HepG2 (cell line): ENCODE results near the gene MTCL1. TPM values are rescaled to one million over a fixed set of nuclear protein-coding genes. Genes with fewer than 3 reads are reported as not detected.

Experiments
- ATAC-seq: fragments of 200-7000 bp; cut with Tn5 transposase; 3 replicates; pipeline ENCODE4 v1.9.1; 2020; ENCODE audit warnings: mild to moderate bottlenecking, moderate library complexity
- BruUV-seq: library from RNA; stranded (reverse); fragments of 400-500 nt; replicated peaks from 2 replicates; lab custom pipeline; 2021; lab: Mats Ljungman, UMichigan
- CTCF ChIA-PET: fragments of 300-600 bp; formaldehyde crosslinking; extraction: SDS; loops from one replicate; lab custom pipeline; 2021; ENCODE audit warnings: low total read pairs, inconsistent platforms, low intra/inter-chr PET ratio; lab: Yijun Ruan, JAX
- POLR2A ChIA-PET: fragments of 350-600 bp; sonication (Branson Sonifier 250); formaldehyde crosslinking; loops from one replicate; lab custom pipeline; 2020; ENCODE audit warnings: antibody characterized with exemption, inconsistent platforms; lab: Yijun Ruan, JAX
- DNase-seq: peaks from one replicate; pipeline ENCODE4 v3.0.0-alpha.2; 2015; ENCODE audit warnings: low spot score
- FAIRE-seq: peaks from 3 replicates; lab custom pipeline; 2011; peaks lifted over from hg19 to GRCh38; lab: Jason Lieb, UNC
- H2AFZ ChIP-seq: one replicate; pipeline ENCODE4 v1.6.1; 2011; ENCODE audit warnings: low read length, inconsistent platforms
- H3K27ac ChIP-seq: fragments of 300-600 bp; 3 replicates; pipeline ENCODE4 v1.8.0; 2011; ENCODE audit warnings: mixed run types, mild to moderate bottlenecking, mixed read lengths, low read length, inconsistent platforms; ENCODE audit not compliant: insufficient read depth; ENCODE audit errors: extremely low read length
- H3K27me3 ChIP-seq, 2 experiments: fragments of 200-600 bp in 1 of 2; 2 replicates in 1 of 2; 3 replicates in 1 of 2; pipeline versions ENCODE4 v1.6.0 to v1.8.0; 2011; ENCODE audit warnings: low read length in 2 of 2, mild to moderate bottlenecking in 2 of 2, moderate library complexity in 2 of 2, inconsistent platforms in 1 of 2; ENCODE audit not compliant: insufficient read depth in 2 of 2, control insufficient read depth in 1 of 2
- H3K36me3 ChIP-seq, 2 experiments: fragments of 200-600 bp in 1 of 2; replicated peaks in 1 of 2; 2 replicates in 1 of 2; 3 replicates in 1 of 2; pipeline versions ENCODE4 v1.5.1 to v1.8.0; 2011; ENCODE audit warnings: low read length in 2 of 2, inconsistent platforms in 1 of 2; ENCODE audit not compliant: insufficient read depth in 2 of 2, control insufficient read depth in 1 of 2
- H3K4me1 ChIP-seq: 2 replicates; pipeline ENCODE4 v1.5.1; 2012; ENCODE audit warnings: low read length, inconsistent platforms; ENCODE audit not compliant: insufficient read depth
- H3K4me2 ChIP-seq: 2 replicates; pipeline ENCODE4 v1.6.0; 2011; ENCODE audit warnings: low read depth, low read length, inconsistent platforms
- H3K4me3 ChIP-seq, 3 experiments: fragments of 200-600 bp in 1 of 3; sonication (generic), shearing (Covaris generic) in 1 of 3; replicated peaks in 1 of 3; 2 replicates each; pipeline ENCODE4 v1.5.1; 2011 to 2016; ENCODE audit warnings: low read length in 3 of 3, inconsistent platforms in 2 of 3, low read depth in 2 of 3, mild to moderate bottlenecking in 2 of 3, control low read depth in 1 of 3, mixed read lengths in 1 of 3; ENCODE audit not compliant: insufficient read depth in 1 of 3
- H3K79me2 ChIP-seq: one replicate; pipeline ENCODE4 v1.6.1; 2011; ENCODE audit warnings: low read length, inconsistent platforms; ENCODE audit not compliant: insufficient read depth
- H3K9ac ChIP-seq: 2 replicates; pipeline ENCODE4 v1.6.0; 2011; ENCODE audit warnings: mild to moderate bottlenecking, low read depth, low read length, inconsistent platforms; ENCODE audit not compliant: insufficient read depth
- H3K9me3 ChIP-seq: 2 replicates; pipeline ENCODE4 v1.5.1; 2012; ENCODE audit warnings: mild to moderate bottlenecking, low read length
- H4K20me1 ChIP-seq: 2 replicates; pipeline ENCODE4 v1.6.0; 2011; ENCODE audit warnings: inconsistent platforms, mild to moderate bottlenecking, low read length, moderate library complexity; ENCODE audit not compliant: insufficient read depth
- ARNTL ChIP-seq: sonication (generic); formaldehyde crosslinking; IDR thresholded peaks from 2 replicates; pipeline ENCODE4 v1.4.0; 2020; ENCODE audit warnings: mild to moderate bottlenecking, missing genetic modification reagents
- GPBP1L1 ChIP-seq: sonication (generic); formaldehyde crosslinking; IDR thresholded peaks from 2 replicates; pipeline ENCODE4 v1.5.0; 2020; ENCODE audit warnings: mild to moderate bottlenecking, missing genetic modification reagents
- IRF2 ChIP-seq: IDR thresholded peaks from 2 replicates; pipeline ENCODE4 v1.6.1; 2018; ENCODE audit warnings: missing genetic modification reagents, missing compliant biosample characterization
- TBX3 ChIP-seq: fragments of 450-650 bp; IDR thresholded peaks from 2 replicates; pipeline ENCODE4 v1.6.1; 2017; ENCODE audit warnings: antibody characterized with exemption, mild to moderate bottlenecking, inconsistent platforms, borderline replicate concordance
- ZNF333 ChIP-seq: sonication (generic); formaldehyde crosslinking; IDR thresholded peaks from 2 replicates; pipeline ENCODE4 v1.4.0; 2020; ENCODE audit warnings: mild to moderate bottlenecking, missing genetic modification reagents, borderline replicate concordance
- ZNF646 ChIP-seq: sonication (generic); formaldehyde crosslinking; IDR thresholded peaks from 2 replicates; pipeline ENCODE4 v1.9.0; 2021; ENCODE audit warnings: mild to moderate bottlenecking, missing genetic modification reagents
- ZNF660 ChIP-seq: sonication (generic); formaldehyde crosslinking; IDR thresholded peaks from 2 replicates; pipeline ENCODE4 v1.5.1; 2020; ENCODE audit warnings: mild to moderate bottlenecking, low read depth, missing genetic modification reagents, borderline replicate concordance
- ZSCAN5A ChIP-seq: sonication (generic); formaldehyde crosslinking; IDR thresholded peaks from 2 replicates; pipeline ENCODE4 v1.8.0; 2022; ENCODE audit warnings: mild to moderate bottlenecking, missing genetic modification reagents, borderline replicate concordance
- WGBS: methylation state at CpG from one replicate; pipeline ENCODE4 v1.1.6; 2017; ENCODE audit warnings: low lambda C conversion rate; 5-methylcytosine and 5-hydroxymethylcytosine counted together
- in situ Hi-C: cut with HindIII; loops from 2 replicates; pipeline ENCODE4 v1.10.0; 2017; ENCODE audit warnings: low pct_unique_long_range_greater_than_20kb; ENCODE audit not compliant: extremely low pct_ligation_motif_present
- intact Hi-C: fragments of 100-400 bp; cut with micrococcal nuclease; formaldehyde crosslinking; loops from one replicate; pipeline ENCODE4 v1.10.0; 2022; ENCODE audit not compliant: unreplicated experiment
- polyA plus RNA-seq, 8 experiments: library from polyadenylated mRNA; depleted of rRNA in 3 of 8; stranded (reverse) in 7 of 8; unstranded in 1 of 8; fragments of >200 nt; fragmentation: Illumina TruSeq in 4 of 8; extraction: Trizol in 4 of 8; gene quantifications; 2 replicates each; pipeline versions ENCODE4 v1.2.1 to v1.2.3, GENCODE V29; 2011 to 2016; ENCODE audit warnings: low read depth in 4 of 8, missing spikeins in 1 of 8, mixed read lengths in 1 of 8; ENCODE audit not compliant: insufficient read depth in 1 of 8
- total RNA-seq, 5 experiments: library from RNA; depleted of rRNA; stranded (reverse); fragments of >200 nt; fragmentation: Illumina TruSeq; extraction: Trizol; gene quantifications; 2 replicates each; pipeline ENCODE4 v1.2.3, GENCODE V29; 2016; ENCODE audit warnings: low read depth in 1 of 5
- TF ChIP-seq, protein P1 (sequence below): sonication (generic); formaldehyde crosslinking; IDR thresholded peaks from 2 replicates; pipeline ENCODE4 v1.5.0; 2020; ENCODE audit warnings: missing genetic modification reagents, mild to moderate bottlenecking, borderline replicate concordance
- TF ChIP-seq, protein P2 (sequence below): sonication (generic); formaldehyde crosslinking; IDR thresholded peaks from 2 replicates; pipeline ENCODE4 v1.4.0; 2020; ENCODE audit warnings: missing genetic modification reagents, borderline replicate concordance

The MTCL1 gene
- total and polyA plus RNA-seq, 2 of the 13 experiments (the other 11 are each of a cell fraction or from before 2014, with no cell fraction given), result 3.1 to 3.2 TPM

GRCh38 chr18:8760984-8761383 is 55.6 kb downstream of the MTCL1 start:
- no peak for ATAC-seq
- H3K27me3 ChIP-seq, result no peaks in the 10 kb centered on the region
- no TSS peak for BruUV-seq
- H4K20me1 ChIP-seq, result no peaks in the 10 kb centered on the region
- 0 out of 5 replicates have a peak, but pooled peaks cover 0 to 2% of the 10 kb centered on the region in 2 experiments for H3K36me3 ChIP-seq
- H3K9ac ChIP-seq, result no peak overlapping the region
- H3K9me3 ChIP-seq, result no peaks in the 10 kb centered on the region
- ChIA-PET POLR2A (no interaction called here), CTCF (no interaction called here)
- H3K27ac ChIP-seq, result no peak overlapping the region
- H3K4me1 ChIP-seq, result no peaks in the 10 kb centered on the region
- H2AFZ ChIP-seq, result no peak overlapping the region
- no peak for FAIRE-seq
- no peak overlapping the region for H3K4me2 ChIP-seq
- H3K4me3 ChIP-seq, result no peak overlapping the region
- DNase-seq, result no peak
- intact Hi-C loops (no loop called here), in situ Hi-C loops (no loop called here)
- no peaks in the 10 kb centered on the region for H3K79me2 ChIP-seq
- 93% methylated on average over 2 of the region's 2 CpGs for WGBS
- TF ChIP-seq ZNF646, result no peak
- no peak for TF ChIP-seq IRF2
- no peak for TF ChIP-seq ZNF660 (CRISPR knock-in tag)
- TF ChIP-seq GPBP1L1 (CRISPR knock-in tag), result no peak
- no peak for TF ChIP-seq TBX3
- TF ChIP-seq ZNF333 (CRISPR knock-in tag), result no peak
- no peak for TF ChIP-seq ZSCAN5A
- TF ChIP-seq, protein P1, sequence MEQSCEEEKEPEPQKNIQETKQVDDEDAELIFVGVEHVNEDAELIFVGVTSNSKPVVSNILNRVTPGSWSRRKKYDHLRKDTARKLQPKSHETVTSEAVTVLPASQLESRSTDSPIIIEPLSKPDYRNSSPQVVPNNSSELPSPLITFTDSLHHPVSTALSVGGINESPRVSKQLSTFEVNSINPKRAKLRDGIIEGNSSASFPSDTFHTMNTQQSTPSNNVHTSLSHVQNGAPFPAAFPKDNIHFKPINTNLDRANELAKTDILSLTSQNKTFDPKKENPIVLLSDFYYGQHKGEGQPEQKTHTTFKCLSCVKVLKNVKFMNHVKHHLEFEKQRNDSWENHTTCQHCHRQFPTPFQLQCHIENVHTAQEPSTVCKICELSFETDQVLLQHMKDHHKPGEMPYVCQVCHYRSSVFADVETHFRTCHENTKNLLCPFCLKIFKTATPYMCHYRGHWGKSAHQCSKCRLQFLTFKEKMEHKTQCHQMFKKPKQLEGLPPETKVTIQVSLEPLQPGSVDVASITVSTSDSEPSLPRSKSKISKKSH (CRISPR knock-in tag), result no peak
- TF ChIP-seq ARNTL (CRISPR knock-in tag), result no peak
- TF ChIP-seq, protein P2, sequence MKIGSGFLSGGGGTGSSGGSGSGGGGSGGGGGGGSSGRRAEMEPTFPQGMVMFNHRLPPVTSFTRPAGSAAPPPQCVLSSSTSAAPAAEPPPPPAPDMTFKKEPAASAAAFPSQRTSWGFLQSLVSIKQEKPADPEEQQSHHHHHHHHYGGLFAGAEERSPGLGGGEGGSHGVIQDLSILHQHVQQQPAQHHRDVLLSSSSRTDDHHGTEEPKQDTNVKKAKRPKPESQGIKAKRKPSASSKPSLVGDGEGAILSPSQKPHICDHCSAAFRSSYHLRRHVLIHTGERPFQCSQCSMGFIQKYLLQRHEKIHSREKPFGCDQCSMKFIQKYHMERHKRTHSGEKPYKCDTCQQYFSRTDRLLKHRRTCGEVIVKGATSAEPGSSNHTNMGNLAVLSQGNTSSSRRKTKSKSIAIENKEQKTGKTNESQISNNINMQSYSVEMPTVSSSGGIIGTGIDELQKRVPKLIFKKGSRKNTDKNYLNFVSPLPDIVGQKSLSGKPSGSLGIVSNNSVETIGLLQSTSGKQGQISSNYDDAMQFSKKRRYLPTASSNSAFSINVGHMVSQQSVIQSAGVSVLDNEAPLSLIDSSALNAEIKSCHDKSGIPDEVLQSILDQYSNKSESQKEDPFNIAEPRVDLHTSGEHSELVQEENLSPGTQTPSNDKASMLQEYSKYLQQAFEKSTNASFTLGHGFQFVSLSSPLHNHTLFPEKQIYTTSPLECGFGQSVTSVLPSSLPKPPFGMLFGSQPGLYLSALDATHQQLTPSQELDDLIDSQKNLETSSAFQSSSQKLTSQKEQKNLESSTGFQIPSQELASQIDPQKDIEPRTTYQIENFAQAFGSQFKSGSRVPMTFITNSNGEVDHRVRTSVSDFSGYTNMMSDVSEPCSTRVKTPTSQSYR, result no peak
